Activated T-cell treated with anti-CD3 and anti-CD28 coated beads, Interleukin-2, amount 50 U/mL, for 48 hours (primary cell): Measurements from ENCODE around the gene HOOK2.

Experiments used
- DNase-seq, 2 experiments: peaks; one replicate each; pipeline ENCODE4 v3.0.0-alpha.2; 2020

The HOOK2 gene

GRCh38 chr19:12793290-12794195 is 18.2 kb upstream of the HOOK2 start:
- DNase-seq: peak; percentile 94 to 97

GRCh38 chr19:12792853-12793289 is 17.5 kb upstream of the HOOK2 start:
- DNase-seq: no peak

- DNase-seq: peak; percentile 81 to 85
Measured at GRCh38 chr19:12792051-12792852, 16.9 kb upstream of the HOOK2 start.

- DNase-seq: peak; percentile 95 to 98
Measured at GRCh38 chr19:12791345-12792050, 16.1 kb upstream of the HOOK2 start, which contains the start of gene JUNB. Gene JUNB (plus strand): TSS chr19:12791486. CDS start chr19:12791772, 286 bp downstream.

GRCh38 chr19:12790628-12791344 is 15.4 kb upstream of the HOOK2 start:
- DNase-seq: no peak

GRCh38 chr19:12789904-12790619 is 14.7 kb upstream of the HOOK2 start:
- peak; percentile 97 to 98 for DNase-seq

GRCh38 chr19:12789098-12789903 is 13.9 kb upstream of the HOOK2 start:
- no peak for DNase-seq

- peak; percentile 64 to 68 for DNase-seq
Measured at GRCh38 chr19:12788682-12789097, 13.3 kb upstream of the HOOK2 start.

- no peak for DNase-seq
Measured at GRCh38 chr19:12788042-12788681, 12.8 kb upstream of the HOOK2 start.

GRCh38 chr19:12787458-12787857 is 12.1 kb upstream of the HOOK2 start:
- no peak for DNase-seq

- DNase-seq: no peak
Measured at GRCh38 chr19:12786952-12787351, 11.6 kb upstream of the HOOK2 start.

- peak in 1 of 2 experiments; percentile 46 for DNase-seq
Measured at GRCh38 chr19:12786141-12786870, 11.0 kb upstream of the HOOK2 start.

- peak in 1 of 2 experiments; percentile 44 for DNase-seq
Measured at GRCh38 chr19:12785431-12786031, 10.2 kb upstream of the HOOK2 start.

- peak; percentile 56 to 59 for DNase-seq
Measured at GRCh38 chr19:12784871-12785430, 9.6 kb upstream of the HOOK2 start.

GRCh38 chr19:12784394-12784870 is 9.1 kb upstream of the HOOK2 start:
- no peak for DNase-seq

GRCh38 chr19:12783849-12784393 is 8.6 kb upstream of the HOOK2 start:
- peak; percentile 49 to 61 for DNase-seq

GRCh38 chr19:12783291-12783848 is 8.0 kb upstream of the HOOK2 start:
- no peak for DNase-seq
